Muscle layer of duodenum (tissue), 2 donors: Measurements from ENCODE around the gene NTRK1.

ENCODE experiments used
- H3K27ac ChIP-seq: one replicate; pipeline ENCODE4 v1.7.0; 2013; ENCODE audit warnings: mild to moderate bottlenecking, low read length
- H3K27me3 ChIP-seq: one replicate; pipeline ENCODE4 v1.7.0; 2013; ENCODE audit warnings: low read depth, mild to moderate bottlenecking, control low read depth, low read length
- H3K36me3 ChIP-seq, 2 donors: one replicate each; pipeline ENCODE4 v1.7.0; 2013; ENCODE audit warnings: low read length in 2 of 2, control low read depth in 1 of 2, mild to moderate bottlenecking in 1 of 2; ENCODE audit not compliant: insufficient read depth in 2 of 2, control insufficient read depth in 1 of 2
- H3K4me1 ChIP-seq, 2 donors: one replicate each; pipeline ENCODE4 v1.7.0; 2013; ENCODE audit warnings: low read length in 2 of 2, mild to moderate bottlenecking in 2 of 2, control low read depth in 1 of 2, moderate library complexity in 1 of 2; ENCODE audit not compliant: insufficient read depth in 2 of 2, control insufficient read depth in 1 of 2
- H3K4me3 ChIP-seq, 2 donors: one replicate each; pipeline ENCODE4 v1.7.0; 2013; ENCODE audit warnings: low read length in 2 of 2, low read depth in 1 of 2, mild to moderate bottlenecking in 1 of 2
- H3K9me3 ChIP-seq, 2 donors: one replicate each; pipeline ENCODE4 v1.7.0; 2013; ENCODE audit warnings: low read length in 2 of 2, control low read depth in 1 of 2, mild to moderate bottlenecking in 1 of 2; ENCODE audit not compliant: control insufficient read depth in 1 of 2
- donor health status: healthy.

The NTRK1 gene

GRCh38 chr1:156874142-156874541 lies 13.5 kb downstream of the NTRK1 start:
- no peaks in the 10 kb centered on the region for H3K36me3 ChIP-seq
- no peak overlapping the region for H3K4me3 ChIP-seq
- no peaks in the 10 kb centered on the region for H3K9me3 ChIP-seq
- no peak overlapping the region for H3K27ac ChIP-seq
- H3K4me1 ChIP-seq, result no peaks in the 10 kb centered on the region
- no peaks in the 10 kb centered on the region for H3K27me3 ChIP-seq

GRCh38 chr1:156874572-156875340 lies 14.1 kb downstream of the NTRK1 start:
- no peaks in the 10 kb centered on the region for H3K9me3 ChIP-seq
- no peaks in the 10 kb centered on the region for H3K27me3 ChIP-seq
- H3K36me3 ChIP-seq, result no peaks in the 10 kb centered on the region
- no peaks in the 10 kb centered on the region for H3K4me1 ChIP-seq
- H3K4me3 ChIP-seq, result no peak overlapping the region
- H3K27ac ChIP-seq, result no peak overlapping the region

- no peaks in the 10 kb centered on the region for H3K9me3 ChIP-seq
- no peak overlapping the region for H3K27ac ChIP-seq
- H3K27me3 ChIP-seq, result no peaks in the 10 kb centered on the region
- no peaks in the 10 kb centered on the region for H3K4me1 ChIP-seq
- H3K36me3 ChIP-seq, result no peaks in the 10 kb centered on the region
- no peak overlapping the region for H3K4me3 ChIP-seq
These were observed 14.6 kb downstream of the NTRK1 start for GRCh38 chr1:156875341-156875615.

- no peak overlapping the region for H3K4me3 ChIP-seq
- H3K36me3 ChIP-seq, result no peaks in the 10 kb centered on the region
- H3K4me1 ChIP-seq, result no peaks in the 10 kb centered on the region
- H3K27me3 ChIP-seq, result no peaks in the 10 kb centered on the region
- H3K9me3 ChIP-seq, result no peaks in the 10 kb centered on the region
- no peak overlapping the region for H3K27ac ChIP-seq
These were observed 15.6 kb downstream of the NTRK1 start for GRCh38 chr1:156876281-156876680.

GRCh38 chr1:156877433-156878170 lies 16.9 kb downstream of the NTRK1 start:
- Histone ChIP-seq H3K9me3 (no peaks in the 10 kb centered on the region), H3K36me3 (no peaks in the 10 kb centered on the region), H3K27me3 (no peaks in the 10 kb centered on the region), H3K4me1 (no peaks in the 10 kb centered on the region), H3K27ac (no peak overlapping the region), H3K4me3 (no peak overlapping the region)

- Histone ChIP-seq H3K27me3 (peaks cover 6% of the 10 kb centered on the region), H3K27ac (no peak overlapping the region), H3K4me1 (no peaks in the 10 kb centered on the region), H3K4me3 (no peak overlapping the region), H3K36me3 (no peaks in the 10 kb centered on the region), H3K9me3 (no peaks in the 10 kb centered on the region)
These were observed 19.2 kb downstream of the NTRK1 start for GRCh38 chr1:156879876-156880275.

GRCh38 chr1:156880473-156880872 lies 19.8 kb downstream of the NTRK1 start:
- Histone ChIP-seq H3K27me3 (peaks cover 6% of the 10 kb centered on the region), H3K9me3 (no peaks in the 10 kb centered on the region), H3K36me3 (no peaks in the 10 kb centered on the region), H3K4me1 (no peaks in the 10 kb centered on the region), H3K4me3 (no peak overlapping the region), H3K27ac (no peak overlapping the region)

GRCh38 chr1:156881101-156881500 lies 20.4 kb downstream of the NTRK1 start:
- H3K27me3 ChIP-seq, result peaks cover 6% of the 10 kb centered on the region
- H3K4me3 ChIP-seq, result no peak overlapping the region
- no peaks in the 10 kb centered on the region for H3K9me3 ChIP-seq
- H3K4me1 ChIP-seq, result no peaks in the 10 kb centered on the region
- no peak overlapping the region for H3K27ac ChIP-seq
- no peaks in the 10 kb centered on the region for H3K36me3 ChIP-seq

- Histone ChIP-seq H3K36me3 (no peaks in the 10 kb centered on the region), H3K27me3 (peaks cover 6% of the 10 kb centered on the region)
These were observed 21.0 kb downstream of the NTRK1 start for GRCh38 chr1:156881663-156882062.

GRCh38 chr1:156882543-156882942 lies 21.9 kb downstream of the NTRK1 start:
- Histone ChIP-seq H3K27me3 (peaks cover 6% of the 10 kb centered on the region), H3K9me3 (no peaks in the 10 kb centered on the region), H3K4me3 (no peak overlapping the region), H3K27ac (no peak overlapping the region), H3K4me1 (no peaks in the 10 kb centered on the region), H3K36me3 (no peaks in the 10 kb centered on the region)

More at GRCh38 chr1:156881663-156882062, 21.0 kb downstream of the NTRK1 start:
- no peak overlapping the region for H3K4me3 ChIP-seq
- no peaks in the 10 kb centered on the region for H3K9me3 ChIP-seq
- no peak overlapping the region for H3K27ac ChIP-seq
- H3K4me1 ChIP-seq, result no peaks in the 10 kb centered on the region

- Histone ChIP-seq H3K4me3 (no peak overlapping the region), H3K27me3 (peaks cover 6% of the 10 kb centered on the region), H3K36me3 (no peaks in the 10 kb centered on the region), H3K9me3 (no peaks in the 10 kb centered on the region), H3K4me1 (no peaks in the 10 kb centered on the region), H3K27ac (no peak overlapping the region)
These were observed 23.3 kb downstream of the NTRK1 start for GRCh38 chr1:156883919-156884318.
